HG03442 (cell line): ENCODE measurements around the gene GZMB.
"Not testable (repeated sequence)": the region's sequence is repeated elsewhere in the genome, so short reads cannot be mapped to it uniquely, and the experiment has no call there.

ENCODE experiments used
- ATAC-seq: cut with Tn5 transposase; IDR thresholded peaks from one replicate; pipeline ENCODE4 v1.9.1; 2021; ENCODE audit warnings: mild to moderate bottlenecking, moderate library complexity; ENCODE audit not compliant: unreplicated experiment

The GZMB gene

GRCh38 chr14:24631749-24632335, 2.1 kb downstream of the GZMB start:
- ATAC-seq = no peak

DNA sequence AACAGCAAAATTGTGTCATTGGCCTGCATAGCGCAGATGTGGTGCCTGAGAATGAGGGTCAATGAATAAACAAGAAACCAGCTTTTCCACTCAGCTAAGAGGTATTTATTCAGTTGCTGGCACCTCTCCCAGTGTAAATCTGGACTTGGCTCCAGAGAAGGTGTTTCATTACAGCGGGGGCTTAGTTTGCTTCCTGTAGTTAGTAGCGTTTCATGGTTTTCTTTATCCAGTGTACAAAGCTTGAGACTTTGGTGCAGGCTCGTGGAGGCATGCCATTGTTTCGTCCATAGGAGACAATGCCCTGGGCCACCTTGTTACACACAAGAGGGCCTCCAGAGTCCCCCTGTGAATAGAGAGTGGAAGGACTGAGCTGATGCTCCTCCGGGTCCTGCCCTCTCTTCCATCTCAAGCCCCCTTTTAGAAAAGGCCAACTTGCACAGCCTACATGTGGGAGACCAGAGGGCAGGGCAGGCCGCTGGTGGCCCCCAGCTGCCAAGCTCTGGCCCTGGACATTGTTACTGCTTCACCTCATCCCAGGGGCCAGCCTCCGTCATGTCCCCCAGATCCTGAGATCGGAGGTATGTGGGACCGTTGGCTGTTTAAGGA, 3.0 kb downstream of the GZMB start:
- ATAC-seq = no peak

GRCh38 chr14:24630087-24630871, 3.7 kb downstream of the GZMB start:
- no peak for ATAC-seq

- no peak for ATAC-seq
Measured at GRCh38 chr14:24629521-24629920, 4.5 kb downstream of the GZMB start.

DNA sequence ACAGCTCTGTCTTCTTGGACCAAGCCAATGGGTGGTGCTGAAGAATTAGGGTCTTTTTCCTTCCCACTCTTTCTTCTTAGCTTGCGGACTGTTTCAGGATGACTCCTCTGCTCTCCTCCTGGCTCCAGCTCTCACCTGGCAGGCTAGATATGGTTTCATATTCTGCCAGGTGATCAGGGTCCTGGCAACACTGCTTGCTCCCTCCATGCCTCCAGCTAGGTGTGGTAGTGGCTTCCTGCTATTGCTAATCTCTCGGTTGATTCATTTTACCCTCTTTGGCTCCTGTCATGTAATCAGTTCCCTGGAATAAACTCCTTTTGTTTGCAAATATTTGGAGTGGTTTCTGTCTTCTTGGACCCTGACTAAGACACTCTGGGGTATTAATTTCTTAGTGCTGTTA, 20.2 kb downstream of the GZMB start:
- no peak for ATAC-seq

GRCh38 chr14:24613241-24613640, 20.7 kb downstream of the GZMB start:
- ATAC-seq = no peak

GRCh38 chr14:24612196-24612595, 21.8 kb downstream of the GZMB start:
- no peak for ATAC-seq

DNA sequence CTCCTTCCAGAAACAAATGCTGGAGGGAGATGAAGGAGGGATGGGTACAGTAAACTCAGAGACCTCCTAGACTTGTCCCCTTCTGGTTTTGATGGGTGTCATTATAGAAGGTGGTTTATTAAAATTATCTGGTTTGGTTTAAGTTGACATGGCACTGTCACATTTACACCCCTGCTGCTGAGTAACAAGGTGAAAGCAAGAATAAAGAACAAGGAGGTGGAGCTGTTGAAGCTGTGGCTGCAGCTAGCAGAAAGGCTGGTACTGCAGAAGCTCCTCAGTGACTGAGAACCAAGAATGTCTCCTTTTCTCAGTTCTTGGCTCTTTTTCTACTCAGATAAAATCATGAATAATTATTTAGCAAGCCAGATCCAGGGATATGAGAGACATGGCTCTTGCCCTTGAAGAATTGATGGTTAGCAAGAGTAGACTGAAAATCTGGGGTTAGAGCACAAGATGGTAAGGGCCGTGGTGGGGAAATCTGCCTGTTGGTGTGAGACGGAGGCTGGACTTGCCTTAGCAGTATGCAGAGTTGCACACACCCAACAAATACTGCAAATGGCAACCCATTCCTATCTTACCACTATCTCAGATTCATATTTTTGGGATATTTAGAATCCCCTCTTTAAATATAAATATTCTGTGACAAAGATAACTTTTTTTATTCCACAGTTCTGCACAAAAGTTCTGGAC, 24.2 kb downstream of the GZMB start, which contains the start of gene GZMH:
GZMH (minus strand) TSS at position 31 of the 690 bp plus-strand sequence. CDS start 72 bp downstream, outside the sequence.
- ATAC-seq = no peak

GRCh38 chr14:24607635-24608514, 26.1 kb downstream of the GZMB start:
- no peak for ATAC-seq

DNA sequence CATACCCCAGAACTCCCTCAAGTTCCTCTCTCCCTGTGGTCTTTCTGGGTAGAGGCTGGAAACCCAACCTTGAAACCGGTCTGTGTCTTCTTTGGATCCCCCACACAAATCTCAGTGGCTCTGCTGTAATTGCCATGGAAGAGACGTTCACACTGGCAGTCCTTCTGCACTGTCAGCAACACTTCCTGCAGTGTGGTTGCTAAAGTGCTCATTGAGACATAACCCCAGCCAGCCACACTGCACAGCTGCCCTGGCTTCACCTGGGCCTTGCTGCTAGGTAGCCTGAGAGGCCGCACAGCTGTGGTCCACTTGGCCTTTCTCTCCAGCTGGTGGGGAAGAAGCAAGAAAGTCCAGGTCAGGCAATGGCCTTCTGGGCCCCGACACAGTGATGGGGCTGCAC, 26.9 kb downstream of the GZMB start:
- no peak for ATAC-seq

GRCh38 chr14:24606297-24606696, 27.7 kb downstream of the GZMB start:
- no peak for ATAC-seq

DNA sequence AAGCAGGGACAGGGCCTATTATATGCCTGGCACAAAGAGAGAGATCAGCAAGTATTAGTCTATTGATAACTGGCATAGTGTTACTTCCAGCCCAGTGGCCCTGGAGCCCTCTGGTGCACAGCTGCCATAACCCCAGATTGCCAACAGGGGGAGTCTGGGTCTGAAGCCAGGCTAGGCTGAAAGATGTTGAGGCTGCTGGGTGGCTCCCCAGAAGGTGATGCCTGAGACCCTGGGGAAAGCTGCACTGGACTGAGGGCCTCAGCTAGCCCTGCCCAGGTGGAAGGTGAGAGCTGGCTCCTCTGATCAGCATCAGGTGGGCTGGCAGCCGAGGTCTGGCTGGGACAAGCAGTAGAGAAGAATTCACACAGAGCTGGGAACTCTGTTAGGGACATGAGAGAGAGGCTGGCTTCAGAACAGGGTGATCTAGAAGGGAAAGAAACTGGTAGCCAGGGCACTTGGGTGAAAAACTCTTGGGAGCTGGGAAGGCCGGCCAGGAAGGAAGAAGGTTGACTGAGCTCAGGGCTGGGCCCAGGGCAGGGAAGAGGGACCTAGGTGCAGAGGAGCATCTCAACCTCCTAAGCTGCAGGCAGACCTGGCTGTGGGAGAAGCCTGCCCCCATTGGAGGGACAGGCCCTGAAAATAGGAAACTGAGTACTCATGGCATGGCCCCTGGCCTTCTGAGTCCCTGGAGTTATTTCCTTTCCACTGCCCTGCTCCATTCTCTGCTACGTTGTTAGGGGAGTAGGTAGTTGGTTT, 28.4 kb downstream of the GZMB start:
- ATAC-seq = peak; percentile 92

DNA sequence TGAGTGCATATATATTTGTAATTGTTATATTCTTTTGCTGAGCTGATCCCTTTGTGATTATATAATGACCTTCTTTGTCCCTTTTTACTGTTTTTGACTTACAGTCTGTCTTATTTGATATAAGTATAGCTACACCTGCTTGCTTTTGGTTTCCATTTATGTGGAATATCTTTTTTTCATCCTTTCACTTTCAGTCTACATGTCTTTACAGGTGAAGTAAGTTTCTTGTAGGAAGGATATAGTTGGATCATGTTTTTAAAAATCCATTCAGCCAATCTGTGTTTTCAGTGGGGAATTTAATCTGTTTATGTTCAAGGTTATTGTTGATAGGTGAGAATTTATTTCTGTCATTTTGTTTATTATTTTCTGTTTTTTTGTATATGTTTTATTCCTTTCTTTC, 36.6 kb downstream of the GZMB start:
- ATAC-seq = no peak

- no peak for ATAC-seq
Measured at GRCh38 chr14:24595073-24595808, 38.7 kb downstream of the GZMB start.

GRCh38 chr14:24591004-24591403, 43.0 kb downstream of the GZMB start:
- not testable (repeated sequence) for ATAC-seq

DNA sequence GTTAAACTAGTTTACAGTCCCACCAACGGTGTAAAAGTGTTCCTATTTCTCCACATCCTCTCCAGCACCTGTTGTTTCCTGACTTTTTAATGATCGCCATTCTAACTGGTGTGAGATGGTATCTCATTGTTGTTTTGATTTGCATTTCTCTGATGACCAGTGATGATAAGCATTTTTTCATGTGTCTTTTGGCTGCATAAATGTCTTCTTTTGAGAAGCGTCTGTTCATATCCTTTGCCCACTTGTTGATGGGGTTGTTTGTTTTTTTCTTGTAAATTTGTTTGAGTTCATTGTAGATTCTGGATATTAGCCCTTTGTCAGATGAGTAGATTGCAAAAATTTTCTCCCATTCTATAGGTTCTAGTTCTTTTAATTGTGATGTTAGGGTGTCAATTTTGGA, 49.6 kb downstream of the GZMB start:
- not testable (repeated sequence) for ATAC-seq
